Endodermal cell (in vitro differentiated cells): Measurements from ENCODE around the gene PRKAR2B. TPM values are rescaled to one million over a fixed set of nuclear protein-coding genes. Genes with fewer than 3 reads are reported as not detected.

ENCODE experiments used
- DNase-seq: peaks from one replicate; pipeline ENCODE4 v3.0.0-alpha.2; 2017
- H3K27ac ChIP-seq: 2 replicates; pipeline ENCODE4 v1.5.1; 2013; ENCODE audit warnings: mild to moderate bottlenecking, low read depth, low read length, moderate library complexity
- H3K27me3 ChIP-seq: 2 replicates; pipeline ENCODE4 v1.6.1; 2013; ENCODE audit warnings: mild to moderate bottlenecking, low read length, moderate library complexity; ENCODE audit not compliant: insufficient read depth, control insufficient read depth, poor library complexity, severe bottlenecking
- H3K36me3 ChIP-seq: 2 replicates; pipeline ENCODE4 v1.7.0; 2013; ENCODE audit warnings: mild to moderate bottlenecking, low read length, moderate library complexity; ENCODE audit not compliant: control insufficient read depth, insufficient read depth
- H3K4me1 ChIP-seq: one replicate; pipeline ENCODE4 v1.7.0; 2013; ENCODE audit warnings: low read length; ENCODE audit not compliant: control insufficient read depth, insufficient read depth
- H3K4me3 ChIP-seq: 2 replicates; pipeline ENCODE4 v1.5.1; 2013; ENCODE audit warnings: mild to moderate bottlenecking, low read length, moderate library complexity
- H3K9ac ChIP-seq: 2 replicates; pipeline ENCODE4 v1.6.1; 2013; ENCODE audit warnings: mild to moderate bottlenecking, low read length, moderate library complexity; ENCODE audit not compliant: poor library complexity, severe bottlenecking; ENCODE audit errors: extremely low read depth
- H3K9me3 ChIP-seq: 2 replicates; pipeline ENCODE4 v1.6.1; 2013; ENCODE audit warnings: mild to moderate bottlenecking, low read length, moderate library complexity; ENCODE audit not compliant: control insufficient read depth
- H3K27ac Mint-ChIP-seq: 2 replicates; pipeline ENCODE4 v1.8.0; 2020; ENCODE audit warnings: mixed read lengths
- H3K27me3 Mint-ChIP-seq: 2 replicates; pipeline ENCODE4 v1.8.0; 2021; ENCODE audit warnings: mild to moderate bottlenecking, mixed read lengths; ENCODE audit not compliant: insufficient read depth
- H3K36me3 Mint-ChIP-seq: 2 replicates; pipeline ENCODE4 v1.8.0; 2020; ENCODE audit warnings: low read depth, mixed read lengths
- H3K4me1 Mint-ChIP-seq: 2 replicates; pipeline ENCODE4 v1.8.0; 2020; ENCODE audit warnings: mixed read lengths
- H3K4me3 Mint-ChIP-seq: 2 replicates; pipeline ENCODE4 v1.8.0; 2020; ENCODE audit warnings: mild to moderate bottlenecking, moderate library complexity, mixed read lengths
- H3K9me3 Mint-ChIP-seq: 2 replicates; pipeline ENCODE4 v1.8.0; 2020; ENCODE audit warnings: mild to moderate bottlenecking, mixed read lengths
- CTCF ChIP-seq: fragments of 200-600 bp; sonication (generic); conservative IDR thresholded peaks from 2 replicates; pipeline ENCODE4 v1.5.0; 2021; ENCODE audit warnings: antibody characterized with exemption, mild to moderate bottlenecking
- WGBS, 2 experiments: methylation state at CpG; one replicate each; pipeline versions ENCODE4 v1.1.5 to v1.1.7; 2013; ENCODE audit warnings: missing lambda C conversion rate in 2 of 2, mixed read lengths in 1 of 2; ENCODE audit not compliant: insufficient coverage in 1 of 2, insufficient read length in 1 of 2; 5-methylcytosine and 5-hydroxymethylcytosine counted together
- total RNA-seq, 2 donors: library from RNA; stranded (reverse); fragmentation: NEBNext Ultra II Directional in 1 of 2; extraction: Animal tissue kit (Norgen Biotek cat#: 25700) in 1 of 2; gene quantifications; 2 replicates in 1 of 2; 3 replicates in 1 of 2; pipeline ENCODE4 v1.2.1, GENCODE V29; 2021

The PRKAR2B gene
- total RNA-seq, 2 donors from 2014 or later: 7.3 to 10.2 TPM

DNA sequence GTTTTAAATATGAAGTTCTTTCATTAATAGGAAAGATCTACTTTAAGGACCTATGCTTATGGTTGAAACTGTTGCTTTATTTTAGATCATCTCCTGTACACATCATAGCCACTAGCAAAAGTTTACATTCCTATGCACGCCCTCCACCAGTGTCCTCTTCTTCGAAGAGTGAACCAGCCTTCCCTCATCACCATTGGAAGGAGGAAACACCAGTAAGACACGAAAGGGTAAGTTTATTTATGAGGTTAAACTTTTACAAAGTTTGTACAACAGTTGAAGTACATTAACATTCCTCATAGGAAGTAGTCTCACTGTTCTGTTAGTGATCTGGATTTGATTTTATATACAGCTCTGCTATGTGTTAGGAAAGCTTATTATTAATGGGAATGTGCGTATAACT, 141.2 kb downstream of the PRKAR2B start:
- peaks cover 70% of the 10 kb centered on the region for H3K36me3 Mint-ChIP-seq
- Histone ChIP-seq H3K27ac (no peak overlapping the region), H3K9me3 (no peaks in the 10 kb centered on the region), H3K9ac (no peak overlapping the region), H3K4me1 (no peaks in the 10 kb centered on the region), H3K27me3 (no peaks in the 10 kb centered on the region), H3K4me3 (no peak overlapping the region), H3K36me3 (peaks cover 82% of the 10 kb centered on the region)
- no peak for DNase-seq
- no peak overlapping the region for H3K27ac Mint-ChIP-seq
- 97% methylated on average over 4 of the region's 4 CpGs; no CpG with 5 or more reads in 1 of the 2 experiments for WGBS, 2 experiments
- no peaks in the 10 kb centered on the region for H3K9me3 Mint-ChIP-seq
- no peaks in the 10 kb centered on the region for H3K4me1 Mint-ChIP-seq
- TF ChIP-seq CTCF: no peak
- H3K27me3 Mint-ChIP-seq: no peaks in the 10 kb centered on the region
- no peak overlapping the region for H3K4me3 Mint-ChIP-seq

DNA sequence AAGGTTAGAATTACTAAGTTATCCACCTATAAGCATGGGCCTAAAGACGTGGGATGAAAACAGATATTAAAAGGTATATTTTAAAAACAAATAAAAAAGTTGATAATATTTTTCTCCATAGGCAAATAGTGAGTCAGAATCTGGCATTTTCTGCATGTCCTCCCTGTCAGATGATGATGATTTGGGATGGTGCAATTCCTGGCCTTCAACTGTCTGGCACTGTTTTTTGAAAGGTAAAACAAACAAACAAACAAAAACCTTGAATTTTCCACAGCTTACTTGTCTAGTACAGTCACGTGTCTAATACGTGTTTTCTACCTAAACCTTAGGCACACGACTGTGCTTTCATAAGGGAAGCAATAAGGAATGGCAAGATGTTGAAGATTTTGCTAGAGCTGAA, 141.7 kb downstream of the PRKAR2B start:
- peaks cover 82% of the 10 kb centered on the region for H3K36me3 ChIP-seq

GRCh38 chr7:107187774-107188173, 143.3 kb downstream of the PRKAR2B start:
- no peak overlapping the region for H3K27ac ChIP-seq
- no peak overlapping the region for H3K4me3 ChIP-seq
- H3K27me3 ChIP-seq: no peaks in the 10 kb centered on the region
- Mint-ChIP-seq H3K27me3 (no peaks in the 10 kb centered on the region), H3K36me3 (peaks cover 67% of the 10 kb centered on the region), H3K9me3 (no peaks in the 10 kb centered on the region), H3K4me3 (no peak overlapping the region), H3K27ac (no peak overlapping the region), H3K4me1 (no peaks in the 10 kb centered on the region)
- TF ChIP-seq CTCF: no peak
- no peaks in the 10 kb centered on the region for H3K9me3 ChIP-seq
- DNase-seq: no peak
- H3K4me1 ChIP-seq: no peaks in the 10 kb centered on the region
- peaks cover 84% of the 10 kb centered on the region for H3K36me3 ChIP-seq
- no peak overlapping the region for H3K9ac ChIP-seq
- WGBS, 2 experiments: 94% methylated on average over 2 of the region's 2 CpGs

More for the DNA sequence above, 141.7 kb downstream of the PRKAR2B start:
- H3K9ac ChIP-seq: no peak overlapping the region
- no peak overlapping the region for H3K27ac ChIP-seq
- H3K27me3 Mint-ChIP-seq: no peaks in the 10 kb centered on the region
- TF ChIP-seq CTCF: no peak
- H3K4me3 Mint-ChIP-seq: no peak overlapping the region
- H3K4me1 Mint-ChIP-seq: no peaks in the 10 kb centered on the region
- DNase-seq: no peak
- H3K4me3 ChIP-seq: no peak overlapping the region
- H3K9me3 ChIP-seq: no peaks in the 10 kb centered on the region
- H3K4me1 ChIP-seq: no peaks in the 10 kb centered on the region
- H3K9me3 Mint-ChIP-seq: no peaks in the 10 kb centered on the region
- WGBS, 2 experiments: 96 to 97% methylated on average over 3 of the region's 4 CpGs
- H3K36me3 Mint-ChIP-seq: peaks cover 66% of the 10 kb centered on the region
- no peak overlapping the region for H3K27ac Mint-ChIP-seq
- H3K27me3 ChIP-seq: no peaks in the 10 kb centered on the region
